Cardiac fibroblast (primary cell): ENCODE data around the gene KIF12.

ENCODE experiments used
- DNase-seq, 2 donors: peaks; one replicate each; pipeline versions ENCODE4 v3.0.0 to v3.0.0-alpha.2; 2010; ENCODE audit warnings: low read depth in 2 of 2
- H3K4me3 ChIP-seq, 2 donors: replicated peaks in 1 of 2; 1 replicate in 1 of 2; 2 replicates in 1 of 2; pipeline ENCODE4 v1.5.1; 2011; ENCODE audit warnings: low read depth in 2 of 2, low read length in 2 of 2, mild to moderate bottlenecking in 2 of 2, moderate library complexity in 1 of 2
- CTCF ChIP-seq: IDR thresholded peaks from one replicate; pipeline ENCODE4 v1.5.1; 2011; ENCODE audit warnings: low read depth, mild to moderate bottlenecking, low read length, inconsistent platforms

The KIF12 gene

GRCh38 chr9:114075602-114076001 is 23.5 kb downstream of the KIF12 start:
- no peak for DNase-seq
- H3K4me3 ChIP-seq: no peak overlapping the region
- no peak for TF ChIP-seq CTCF

- H3K4me3 ChIP-seq: no peak overlapping the region
- TF ChIP-seq CTCF: no peak
- DNase-seq: peak; percentile 9 to 70
These were observed 26.6 kb downstream of the KIF12 start for GRCh38 chr9:114072184-114073140.

- no peak for TF ChIP-seq CTCF
- no peak for DNase-seq
These were observed 27.8 kb downstream of the KIF12 start for GRCh38 chr9:114071197-114071795.

GRCh38 chr9:114070188-114071103 is 28.6 kb downstream of the KIF12 start:
- TF ChIP-seq CTCF: no peak
- no peak overlapping the region for H3K4me3 ChIP-seq
- DNase-seq: no peak

More at GRCh38 chr9:114071197-114071795, 27.8 kb downstream of the KIF12 start:
- no peak overlapping the region for H3K4me3 ChIP-seq

GRCh38 chr9:114069476-114070187 is 29.5 kb downstream of the KIF12 start:
- DNase-seq: no peak
- no peak overlapping the region for H3K4me3 ChIP-seq
- no peak for TF ChIP-seq CTCF

GRCh38 chr9:114065304-114065703 is 33.8 kb downstream of the KIF12 start:
- no peak for TF ChIP-seq CTCF
- no peak for DNase-seq

More at GRCh38 chr9:114065304-114065703, 33.8 kb downstream of the KIF12 start:
- H3K4me3 ChIP-seq: no peak overlapping the region
